ENCODE data around the gene PPP2R1B. TPM values are rescaled to one million over a fixed set of nuclear protein-coding genes. Genes with fewer than 3 reads are reported as not detected.
A peak's percentile ranks its signal among the peaks of the same experiment; 100 is the strongest.

The PPP2R1B gene
- total RNA-seq, 1 donor from 2014 or later = 58.1 TPM

DNA sequence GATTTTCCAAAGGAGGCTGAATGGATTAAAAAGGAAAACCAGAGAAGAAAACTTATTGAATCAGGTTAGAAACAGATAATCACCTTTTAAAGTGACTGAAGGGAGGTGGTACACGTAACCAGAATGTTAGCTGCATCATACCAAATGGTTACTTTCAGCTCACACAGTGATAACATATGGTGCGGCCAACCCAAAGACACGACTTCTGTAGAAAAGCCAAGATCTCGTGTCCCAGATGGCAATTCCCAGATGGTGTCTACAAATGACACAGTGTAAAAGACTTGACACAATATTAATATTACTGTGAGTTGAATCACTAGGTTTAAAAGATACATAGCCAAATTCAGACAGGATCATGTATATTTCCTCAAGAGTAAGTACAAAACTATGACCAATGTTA is 5.2 kb downstream of the PPP2R1B start:
- Mint-ChIP-seq H3K4me3 (no peak overlapping the region), H3K27ac (no peak overlapping the region), H3K27me3 (ENCODE audit: insufficient read depth) (no peaks in the 10 kb centered on the region), H3K36me3 (ENCODE audit: low read depth) (peaks cover 54% of the 10 kb centered on the region), H3K4me1 (ENCODE audit: low read depth) (peaks cover 33% of the 10 kb centered on the region), H3K9me3 (no peaks in the 10 kb centered on the region)
- DNase-seq (ENCODE audit: low spot score) = no peak
- intact Hi-C loops (cut with micrococcal nuclease) = loop anchor here (10.0 kb wide), 1 partner anchor 386 kb away; the partner anchor contains the start of gene POU2AF1

DNA sequence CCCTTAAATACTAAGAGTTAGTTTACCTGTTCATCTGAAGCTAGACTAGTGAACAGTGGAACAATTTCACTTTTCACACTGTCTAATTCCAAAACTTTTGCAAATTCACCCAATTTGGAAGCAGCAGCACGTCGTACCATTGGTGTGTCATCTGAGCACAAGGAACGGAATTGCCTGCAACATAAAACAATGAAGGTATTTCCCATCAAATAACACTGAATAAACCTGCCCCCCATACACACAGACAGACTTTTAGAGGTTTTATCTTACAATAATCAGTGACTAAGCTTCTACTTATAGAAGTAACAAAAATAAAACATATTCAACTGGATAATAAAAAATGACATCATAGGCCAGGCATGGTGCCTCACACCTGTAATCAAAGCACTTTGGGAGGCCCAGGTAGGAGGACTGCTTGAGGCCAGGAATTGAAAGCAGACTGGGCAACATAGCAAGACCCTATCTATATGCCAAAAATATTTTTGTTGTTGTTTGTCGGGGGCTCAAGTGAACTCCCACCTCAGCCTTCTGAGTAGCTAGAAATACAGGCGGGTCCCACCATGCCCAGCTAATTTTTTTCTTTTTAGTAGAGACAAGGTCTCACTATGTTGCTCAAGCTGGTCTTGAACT is 6.3 kb downstream of the PPP2R1B start:
- Mint-ChIP-seq H3K4me3 (no peak overlapping the region), H3K27ac (no peak overlapping the region), H3K4me1 (ENCODE audit: low read depth) (peaks cover 29% of the 10 kb centered on the region), H3K9me3 (no peaks in the 10 kb centered on the region), H3K27me3 (ENCODE audit: insufficient read depth) (no peaks in the 10 kb centered on the region), H3K36me3 (ENCODE audit: low read depth) (peaks cover 49% of the 10 kb centered on the region)
- DNase-seq (ENCODE audit: low spot score) = no peak
- intact Hi-C loops (cut with micrococcal nuclease) = loop anchor here (10.0 kb wide), 1 partner anchor 385 kb away; the partner anchor contains the start of gene POU2AF1

DNA sequence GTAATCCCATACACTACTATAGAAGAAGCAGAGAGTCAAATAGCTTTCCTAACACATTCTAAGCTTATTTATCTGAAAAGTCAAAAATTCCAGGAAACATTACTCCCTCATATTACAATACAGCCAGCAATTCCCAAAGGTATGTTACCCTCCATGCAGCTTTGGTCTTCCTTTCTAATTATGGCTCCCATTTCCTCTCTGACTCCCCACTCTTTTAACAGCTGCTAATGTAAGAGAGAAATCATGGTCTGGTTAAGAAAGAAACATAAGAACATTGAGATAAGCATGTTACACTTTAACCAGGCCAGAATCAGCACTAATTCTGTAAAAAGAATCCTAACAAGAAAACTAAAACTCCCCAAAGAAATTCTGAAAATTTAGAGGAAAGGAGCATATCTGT is 6.8 kb downstream of the PPP2R1B start:
- Mint-ChIP-seq H3K4me3 (no peak overlapping the region), H3K36me3 (ENCODE audit: low read depth) (peaks cover 49% of the 10 kb centered on the region), H3K9me3 (no peaks in the 10 kb centered on the region), H3K27ac (no peak overlapping the region), H3K27me3 (ENCODE audit: insufficient read depth) (no peaks in the 10 kb centered on the region), H3K4me1 (ENCODE audit: low read depth) (peaks cover 23% of the 10 kb centered on the region)
- intact Hi-C loops (cut with micrococcal nuclease) = no loop called here
- no peak for DNase-seq (ENCODE audit: low spot score)

DNA sequence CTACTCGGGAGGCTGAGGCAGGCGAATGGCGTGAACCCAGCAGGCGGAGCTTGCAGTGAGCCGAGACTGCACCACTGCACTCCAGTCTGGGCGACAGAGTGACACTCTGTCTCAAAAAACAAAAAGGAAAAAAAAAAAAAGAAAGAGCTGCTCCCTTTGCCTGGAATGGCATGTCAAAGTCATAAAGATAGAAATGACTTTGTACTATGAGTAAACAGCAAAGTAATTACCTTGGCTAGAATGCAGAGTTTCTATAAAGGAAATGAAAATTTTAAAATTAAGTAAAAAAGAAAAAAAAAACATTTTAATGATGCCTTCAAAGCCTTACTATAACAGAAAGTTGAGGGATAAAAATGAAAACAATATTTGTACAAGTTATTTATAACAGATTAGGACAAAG is 10.1 kb downstream of the PPP2R1B start:
- intact Hi-C loops (cut with micrococcal nuclease) = no loop called here
- Mint-ChIP-seq H3K4me1 (ENCODE audit: low read depth) (no peaks in the 10 kb centered on the region), H3K27me3 (ENCODE audit: insufficient read depth) (no peaks in the 10 kb centered on the region), H3K4me3 (no peak overlapping the region), H3K27ac (no peak overlapping the region), H3K9me3 (no peaks in the 10 kb centered on the region), H3K36me3 (ENCODE audit: low read depth) (peaks cover 38% of the 10 kb centered on the region)
- DNase-seq (ENCODE audit: low spot score) = no peak

DNA sequence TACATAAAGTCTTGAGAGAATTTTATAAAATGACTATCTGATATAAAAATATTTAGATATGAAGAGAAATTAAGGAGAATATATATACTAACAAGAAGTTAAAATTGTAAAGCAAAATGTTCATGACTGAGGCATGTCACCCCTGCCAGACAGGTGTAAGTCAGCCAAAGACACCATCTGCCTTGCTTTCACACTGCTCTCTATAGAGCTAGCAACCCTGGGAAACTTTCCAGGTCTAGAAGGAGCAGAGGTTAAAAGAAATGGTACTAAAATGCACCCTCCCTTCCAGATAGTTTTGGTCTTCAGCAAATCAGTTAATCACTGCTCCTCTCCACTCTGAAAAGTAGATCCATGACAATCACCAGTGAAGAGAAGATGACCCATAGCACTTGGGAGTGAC is 16.5 kb downstream of the PPP2R1B start:
- Mint-ChIP-seq H3K27ac (no peak overlapping the region), H3K4me3 (no peak overlapping the region), H3K36me3 (ENCODE audit: low read depth) (peaks cover 50% of the 10 kb centered on the region), H3K27me3 (ENCODE audit: insufficient read depth) (no peaks in the 10 kb centered on the region), H3K4me1 (ENCODE audit: low read depth) (peaks cover 9% of the 10 kb centered on the region), H3K9me3 (no peaks in the 10 kb centered on the region)
- intact Hi-C loops (cut with micrococcal nuclease) = no loop called here
- no peak for DNase-seq (ENCODE audit: low spot score)

DNA sequence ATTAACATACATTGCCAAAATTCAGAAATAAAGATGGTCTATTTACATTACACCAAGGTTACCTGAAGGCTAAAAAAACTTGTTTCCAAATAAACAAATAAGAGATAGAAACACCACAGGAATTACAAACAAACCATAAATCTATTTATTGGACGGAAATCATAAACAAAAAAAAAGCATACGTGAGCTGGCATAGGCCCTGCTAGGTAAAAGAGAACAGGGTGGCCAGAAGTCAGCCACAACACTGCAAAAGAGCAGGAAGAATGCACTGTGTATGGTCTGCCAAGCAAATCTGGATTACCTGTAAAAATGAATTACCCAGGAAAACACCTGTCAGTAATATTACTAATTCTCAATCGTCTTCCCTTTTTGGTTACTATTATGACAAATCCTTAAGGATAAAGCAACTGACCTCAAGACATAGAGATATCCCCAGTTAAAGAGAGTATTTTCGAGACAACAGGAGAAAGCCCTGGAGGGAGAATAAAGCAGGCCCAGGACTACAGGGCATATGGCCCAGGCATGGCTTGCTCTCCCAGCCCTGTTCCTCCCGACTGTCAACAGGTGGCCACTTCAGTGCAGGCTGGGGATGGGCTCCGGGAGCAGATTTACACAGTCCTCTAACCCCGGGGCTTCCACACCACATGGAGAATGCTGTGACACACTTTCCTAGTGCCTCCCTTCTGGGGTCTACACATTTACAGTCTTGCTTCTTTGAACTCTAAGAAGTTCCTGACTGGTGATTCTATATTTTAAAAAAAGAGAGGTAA is 18.0 kb downstream of the PPP2R1B start:
- H3K9me3 Mint-ChIP-seq = no peaks in the 10 kb centered on the region
- intact Hi-C loops (cut with micrococcal nuclease) = no loop called here
- H3K4me1 Mint-ChIP-seq (ENCODE audit: low read depth) = peaks cover 14% of the 10 kb centered on the region
- no peak overlapping the region for H3K27ac Mint-ChIP-seq
- peaks cover 55% of the 10 kb centered on the region for H3K36me3 Mint-ChIP-seq (ENCODE audit: low read depth)
- no peak overlapping the region for H3K4me3 Mint-ChIP-seq
- no peaks in the 10 kb centered on the region for H3K27me3 Mint-ChIP-seq (ENCODE audit: insufficient read depth)
- DNase-seq (ENCODE audit: low spot score) = no peak

DNA sequence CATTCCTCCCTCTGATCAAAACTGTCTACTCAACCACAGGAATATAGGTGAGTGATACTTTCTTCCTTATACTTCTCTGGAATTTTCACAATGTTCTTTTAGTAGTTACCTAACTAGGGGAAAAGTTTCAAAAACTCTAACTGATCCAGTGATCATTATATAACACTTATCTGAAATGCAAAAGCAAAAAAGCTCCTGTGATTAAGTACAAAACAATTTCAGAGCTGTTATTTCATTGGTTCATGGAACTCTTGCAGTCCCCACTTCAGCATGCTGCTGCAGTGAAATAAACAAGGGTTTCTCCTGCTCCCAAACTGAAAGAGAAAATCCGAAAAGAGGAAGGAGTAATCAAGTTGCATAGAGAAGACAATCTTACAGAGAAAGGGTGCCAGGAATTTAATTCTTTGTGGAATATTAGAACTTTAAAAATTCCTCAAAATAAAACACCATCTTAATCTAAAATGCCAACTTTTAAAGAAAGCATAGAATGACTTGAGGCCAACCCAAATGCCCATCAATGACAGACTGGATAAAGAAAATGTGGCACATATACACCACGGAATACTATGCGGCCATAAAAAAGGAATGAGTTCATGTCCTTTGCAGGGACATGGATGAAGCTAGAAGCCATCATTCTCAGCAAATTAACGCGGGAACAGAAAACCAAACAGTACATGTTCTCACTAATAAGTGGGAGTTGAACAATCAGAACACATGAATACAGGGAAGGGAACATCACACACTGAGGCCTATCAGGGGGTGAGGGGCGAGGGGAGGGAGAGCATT is 20.3 kb downstream of the PPP2R1B start:
- Mint-ChIP-seq H3K27ac (no peak overlapping the region), H3K27me3 (ENCODE audit: insufficient read depth) (no peaks in the 10 kb centered on the region), H3K9me3 (no peaks in the 10 kb centered on the region), H3K4me3 (no peak overlapping the region), H3K36me3 (ENCODE audit: low read depth) (peaks cover 64% of the 10 kb centered on the region), H3K4me1 (ENCODE audit: low read depth) (peaks cover 14% of the 10 kb centered on the region)
- no peak for DNase-seq (ENCODE audit: low spot score)
- intact Hi-C loops (cut with micrococcal nuclease) = loop anchor here (2.0 kb wide), 1 partner anchor 17 kb away; no protein-coding TSS in a partner anchor

DNA sequence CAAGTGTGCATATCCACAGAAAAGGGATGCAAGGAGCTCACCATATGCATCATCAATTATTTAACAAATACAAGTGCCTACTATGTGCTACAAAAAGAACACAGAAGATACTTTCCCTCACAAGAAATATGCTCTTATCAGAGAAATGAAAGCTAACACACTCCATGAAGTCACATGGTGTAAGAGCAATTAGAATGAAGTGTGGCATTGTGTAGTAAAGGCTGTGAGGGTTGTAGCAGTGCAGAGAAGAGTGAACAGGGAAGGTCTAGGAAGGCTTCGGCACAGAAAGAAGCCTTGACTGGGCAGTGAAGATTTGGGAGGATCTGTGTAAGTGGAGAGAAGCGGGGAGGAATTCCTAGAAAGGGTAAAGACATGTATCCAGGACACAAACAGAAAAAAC is 22.5 kb downstream of the PPP2R1B start:
- DNase-seq (ENCODE audit: low spot score) = no peak
- no peaks in the 10 kb centered on the region for H3K9me3 Mint-ChIP-seq
- H3K4me1 Mint-ChIP-seq (ENCODE audit: low read depth) = peaks cover 18% of the 10 kb centered on the region
- H3K36me3 Mint-ChIP-seq (ENCODE audit: low read depth) = peaks cover 56% of the 10 kb centered on the region
- intact Hi-C loops (cut with micrococcal nuclease) = no loop called here
- H3K27me3 Mint-ChIP-seq (ENCODE audit: insufficient read depth) = no peaks in the 10 kb centered on the region
- H3K27ac Mint-ChIP-seq = no peak overlapping the region
- H3K4me3 Mint-ChIP-seq = no peak overlapping the region

DNA sequence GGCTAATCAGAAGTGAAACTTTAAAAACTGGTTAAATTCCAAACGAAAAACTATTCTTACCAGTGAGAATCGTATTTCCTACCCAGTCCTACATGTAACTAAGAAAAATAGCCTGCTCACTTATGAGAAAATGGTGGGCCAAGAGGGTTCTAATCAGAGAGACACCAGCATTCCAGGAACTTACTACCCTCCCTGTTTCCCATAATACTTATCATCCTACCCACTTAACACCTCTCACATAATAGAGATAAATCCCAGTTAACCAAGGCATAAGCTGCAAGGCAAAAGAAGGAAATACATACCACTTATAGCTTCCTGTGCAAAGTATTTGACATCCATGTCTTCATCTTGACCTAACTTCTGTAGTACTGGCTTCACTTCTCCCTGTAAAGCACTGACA is 24.4 kb downstream of the PPP2R1B start:
- Mint-ChIP-seq H3K27ac (no peak overlapping the region), H3K4me1 (ENCODE audit: low read depth) (peaks cover 10% of the 10 kb centered on the region), H3K36me3 (ENCODE audit: low read depth) (peaks cover 48% of the 10 kb centered on the region), H3K27me3 (ENCODE audit: insufficient read depth) (no peaks in the 10 kb centered on the region), H3K4me3 (no peak overlapping the region), H3K9me3 (no peaks in the 10 kb centered on the region)
- intact Hi-C loops (cut with micrococcal nuclease) = no loop called here
- DNase-seq (ENCODE audit: low spot score) = no peak

DNA sequence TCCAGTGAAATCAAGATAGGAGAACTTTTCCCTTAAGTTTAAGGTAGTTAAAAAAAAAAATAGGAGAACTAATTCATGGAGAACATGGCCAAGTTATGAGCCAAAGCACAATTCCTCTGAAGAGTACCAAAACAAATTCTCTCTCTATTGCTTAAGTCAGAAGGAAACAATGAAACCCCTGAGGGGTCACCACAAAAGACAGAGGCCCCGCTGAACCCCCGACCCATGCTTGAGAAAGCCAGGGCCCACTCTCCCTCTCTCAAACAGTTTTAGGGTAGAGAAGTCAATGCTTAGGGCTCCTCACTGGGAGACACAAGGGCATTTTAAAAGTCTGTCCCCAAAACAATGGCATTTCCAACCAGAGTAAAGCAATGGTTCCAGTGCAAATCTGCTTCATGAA is 26.9 kb downstream of the PPP2R1B start:
- H3K27ac Mint-ChIP-seq = no peak overlapping the region

DNA sequence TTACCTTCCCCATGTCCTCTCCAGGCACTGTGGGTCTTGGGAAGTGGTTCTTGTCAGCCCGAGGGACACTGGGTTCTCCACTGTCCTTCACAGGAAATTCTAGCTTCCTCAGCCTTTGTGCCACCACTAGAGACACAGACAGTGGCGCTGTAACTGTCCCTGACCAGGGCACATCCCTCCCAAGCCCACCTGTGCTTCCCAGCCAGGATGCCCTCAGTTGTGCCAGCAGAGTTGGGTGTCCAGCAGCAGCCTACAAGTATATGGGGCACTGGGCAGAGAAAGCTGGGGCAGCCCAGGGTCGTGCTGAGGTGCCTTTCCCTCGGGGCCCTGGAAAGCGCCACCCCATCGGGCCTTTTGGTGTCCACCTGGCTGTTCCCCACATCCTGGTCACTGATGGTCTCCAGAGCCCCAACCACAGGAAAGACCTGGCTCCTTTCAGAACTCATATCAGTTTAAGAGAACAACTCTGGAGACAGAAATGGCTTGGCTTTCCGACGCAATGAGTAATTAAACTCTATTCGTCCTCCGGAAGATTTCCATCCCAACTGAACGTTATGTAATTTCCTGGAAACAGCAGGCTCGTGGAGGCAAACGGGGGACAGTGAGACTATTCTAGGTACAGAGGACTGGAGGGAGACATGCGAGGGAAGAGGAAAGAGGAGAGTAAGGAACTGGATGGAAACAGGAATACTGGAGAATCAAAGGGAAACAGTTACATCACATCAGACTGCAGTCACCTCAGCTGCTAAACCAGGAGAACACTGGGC is 28.6 kb downstream of the PPP2R1B start:
- Mint-ChIP-seq H3K4me1 (ENCODE audit: low read depth) (peaks cover 4% of the 10 kb centered on the region), H3K27ac (peak overlapping the region; percentile 31), H3K27me3 (ENCODE audit: insufficient read depth) (no peaks in the 10 kb centered on the region), H3K9me3 (no peaks in the 10 kb centered on the region), H3K4me3 (no peak overlapping the region), H3K36me3 (ENCODE audit: low read depth) (peaks cover 23% of the 10 kb centered on the region)
- intact Hi-C loops (cut with micrococcal nuclease) = no loop called here
- DNase-seq (ENCODE audit: low spot score) = no peak

More for the DNA sequence above, 26.9 kb downstream of the PPP2R1B start:
- Mint-ChIP-seq H3K27me3 (ENCODE audit: insufficient read depth) (no peaks in the 10 kb centered on the region), H3K4me1 (ENCODE audit: low read depth) (peaks cover 9% of the 10 kb centered on the region), H3K9me3 (no peaks in the 10 kb centered on the region), H3K4me3 (no peak overlapping the region), H3K36me3 (ENCODE audit: low read depth) (peaks cover 32% of the 10 kb centered on the region)
- intact Hi-C loops (cut with micrococcal nuclease) = no loop called here
- no peak for DNase-seq (ENCODE audit: low spot score)

DNA sequence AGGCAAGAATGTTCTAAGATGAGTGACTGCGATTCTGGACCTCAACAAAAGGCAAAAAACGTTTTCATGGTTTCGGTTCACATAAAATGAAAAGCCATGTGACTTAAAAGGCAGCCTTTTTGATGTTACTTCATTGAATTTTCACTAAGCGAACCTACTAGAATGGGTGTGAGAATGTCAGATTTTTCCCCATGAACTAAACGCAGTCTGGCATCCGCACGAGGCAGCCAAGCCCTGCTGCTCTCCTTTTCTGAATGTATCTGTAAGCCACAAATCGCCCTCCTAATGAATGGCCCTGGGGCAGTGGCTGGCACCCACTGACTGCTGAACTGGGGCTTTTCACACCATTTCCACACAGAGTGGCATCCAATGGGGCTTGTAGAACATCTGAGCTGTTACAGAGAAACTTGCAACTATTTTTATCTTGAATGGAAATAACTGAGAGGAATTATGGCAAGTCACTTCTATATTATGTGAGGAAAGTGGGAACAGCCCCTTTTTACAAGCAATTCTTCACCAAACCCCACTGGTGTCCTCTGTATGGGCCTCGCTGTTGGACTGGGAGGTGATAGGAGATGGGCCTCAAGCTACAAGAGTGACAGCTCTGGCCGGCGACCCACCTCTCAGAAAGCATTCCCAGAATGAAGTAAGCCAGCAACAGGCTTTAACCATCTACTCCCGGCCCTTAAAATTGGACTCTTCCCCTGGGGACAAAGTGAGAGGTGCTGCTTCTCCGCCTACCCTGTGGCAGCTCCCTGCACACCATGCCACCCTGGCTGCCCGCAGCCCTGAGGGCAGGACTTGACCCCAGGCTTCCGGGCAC is 29.4 kb downstream of the PPP2R1B start:
- Mint-ChIP-seq H3K27ac (peak overlapping the region; percentile 31), H3K36me3 (ENCODE audit: low read depth) (peaks cover 18% of the 10 kb centered on the region), H3K27me3 (ENCODE audit: insufficient read depth) (no peaks in the 10 kb centered on the region), H3K4me3 (no peak overlapping the region), H3K4me1 (ENCODE audit: low read depth) (peaks cover 4% of the 10 kb centered on the region), H3K9me3 (no peaks in the 10 kb centered on the region)
- intact Hi-C loops (cut with micrococcal nuclease) = no loop called here
- DNase-seq (ENCODE audit: low spot score) = no peak
